Activated CD4-positive, alpha-beta memory T cell treated with anti-CD3 and anti-CD28 coated beads for 36 hours (primary cell): ENCODE measurements around the gene CDC42SE2. TPM values are rescaled to one million over a fixed set of nuclear protein-coding genes. Genes with fewer than 3 reads are reported as not detected.
A peak's percentile ranks its signal among the peaks of the same experiment; 100 is the strongest.
"Not testable (repeated sequence)": the region's sequence is repeated elsewhere in the genome, so short reads cannot be mapped to it uniquely, and the experiment has no call there.

Source experiments
- CTCF ChIA-PET: fragments of 350-600 bp; sonication (Branson Sonifier 250); formaldehyde crosslinking; loops from one replicate; lab custom pipeline; 2021; ENCODE audit warnings: antibody characterized with exemption, inconsistent platforms; lab: Charles Lee
- POLR2A ChIA-PET: fragments of 350-600 bp; sonication (Branson Sonifier 250); formaldehyde crosslinking; loops from one replicate; lab custom pipeline; 2021; ENCODE audit warnings: antibody characterized with exemption; lab: Charles Lee
- DNase-seq: peaks from one replicate; pipeline ENCODE4 v3.0.0-alpha.2; 2020
- H3K27ac Mint-ChIP-seq: one replicate; pipeline ENCODE4 v1.8.0; 2021; ENCODE audit warnings: mixed read lengths
- H3K27me3 Mint-ChIP-seq: one replicate; pipeline ENCODE4 v1.8.0; 2021; ENCODE audit warnings: mixed read lengths
- H3K36me3 Mint-ChIP-seq: one replicate; pipeline ENCODE4 v1.8.0; 2021; ENCODE audit warnings: mixed read lengths
- H3K4me1 Mint-ChIP-seq: one replicate; pipeline ENCODE4 v1.8.0; 2021; ENCODE audit warnings: low read depth, mixed read lengths
- H3K4me3 Mint-ChIP-seq: one replicate; pipeline ENCODE4 v1.8.0; 2021; ENCODE audit warnings: mild to moderate bottlenecking, mixed read lengths
- H3K9me3 Mint-ChIP-seq: one replicate; pipeline ENCODE4 v1.8.0; 2021; ENCODE audit warnings: mixed read lengths
- intact Hi-C: fragments of 100-400 bp; cut with micrococcal nuclease; formaldehyde crosslinking; loops from one replicate; pipeline ENCODE4 v1.15.1; 2023
- total RNA-seq, 2 experiments: library from RNA; stranded (reverse); gene quantifications; one replicate each; pipeline ENCODE4 v1.2.3, GENCODE V29; 2021

The CDC42SE2 gene
- total RNA-seq, 2 experiments from 2014 or later, result 103 to 104 TPM

- intact Hi-C loops, result no loop called here
- CTCF ChIA-PET, result interaction anchor here (1.0 to 5.0 kb wide), 10 partner anchors 9 to 270 kb away, joined by 3 to 43 read pairs (median 8); no protein-coding TSS in a partner anchor
- DNase-seq, result peak; percentile 60
- POLR2A ChIA-PET, result interaction anchor here (0.6 to 5.4 kb wide), 14 partner anchors 8 to 151 kb away, joined by 3 to 73 read pairs (median 26); partner anchors contain the start of gene HINT1
- Mint-ChIP-seq H3K27me3 (no peaks in the 10 kb centered on the region), H3K4me3 (peak overlapping the region; percentile 82), H3K27ac (peak overlapping the region; percentile 98), H3K36me3 (peaks cover 31% of the 10 kb centered on the region), H3K4me1 (peaks cover 49% of the 10 kb centered on the region), H3K9me3 (no peaks in the 10 kb centered on the region)
Measured at GRCh38 chr5:131266370-131267060, 2.7 kb downstream of the CDC42SE2 start.

GRCh38 chr5:131268758-131269370, 5.0 kb downstream of the CDC42SE2 start:
- POLR2A ChIA-PET, result interaction anchor here (1.3 kb wide), 1 partner anchor 16 kb away, joined by 9 read pairs; no protein-coding TSS in a partner anchor
- Mint-ChIP-seq H3K36me3 (peaks cover 28% of the 10 kb centered on the region), H3K27me3 (no peaks in the 10 kb centered on the region), H3K27ac (peak overlapping the region; percentile 96), H3K4me3 (peak overlapping the region; percentile 66), H3K9me3 (no peaks in the 10 kb centered on the region), H3K4me1 (peaks cover 48% of the 10 kb centered on the region)
- intact Hi-C loops, result no loop called here
- CTCF ChIA-PET, result interaction anchor here (1.1 to 2.4 kb wide), 2 partner anchors 103 to 113 kb away, joined by 3 to 11 read pairs; no protein-coding TSS in a partner anchor
- DNase-seq, result no peak

GRCh38 chr5:131270809-131271208, 7.0 kb downstream of the CDC42SE2 start:
- intact Hi-C loops, result no loop called here
- POLR2A ChIA-PET, result interaction anchor here (0.7 to 1.5 kb wide), 7 partner anchors 9 to 119 kb away, joined by 3 to 7 read pairs (median 4); no protein-coding TSS in a partner anchor

GRCh38 chr5:131271888-131272287, 8.0 kb downstream of the CDC42SE2 start:
- Mint-ChIP-seq H3K4me3 (peak overlapping the region; percentile 77), H3K27ac (peak overlapping the region; percentile 96), H3K4me1 (peaks cover 73% of the 10 kb centered on the region), H3K36me3 (peaks cover 17% of the 10 kb centered on the region)
- DNase-seq, H3K27me3 Mint-ChIP-seq, H3K9me3 Mint-ChIP-seq: not testable (repeated sequence)
- ChIA-PET CTCF (interaction anchor here (2.5 kb wide), 1 partner anchor 110 kb away, joined by 10 read pairs; no protein-coding TSS in a partner anchor), POLR2A (interaction anchor here (0.6 to 4.4 kb wide), 11 partner anchors 8 to 123 kb away, joined by 3 to 59 read pairs (median 6); partner anchors contain the start of gene CDC42SE2)
- intact Hi-C loops, result loop anchor here (1.0 to 2.0 kb wide), 5 partner anchors 8 to 85 kb away; partner anchors contain the start of gene CDC42SE2

More at GRCh38 chr5:131270809-131271208, 7.0 kb downstream of the CDC42SE2 start:
- Mint-ChIP-seq H3K27me3 (no peaks in the 10 kb centered on the region), H3K27ac (peak overlapping the region; percentile 96), H3K4me3 (peak overlapping the region; percentile 59), H3K9me3 (no peaks in the 10 kb centered on the region), H3K4me1 (peaks cover 66% of the 10 kb centered on the region), H3K36me3 (peaks cover 23% of the 10 kb centered on the region)
- no peak for DNase-seq
- CTCF ChIA-PET, result interaction anchor here (0.5 to 1.2 kb wide), 6 partner anchors 11 to 111 kb away, joined by 3 read pairs; no protein-coding TSS in a partner anchor

- Mint-ChIP-seq H3K27me3 (no peaks in the 10 kb centered on the region), H3K4me3 (peak overlapping the region; percentile 77), H3K4me1 (peaks cover 75% of the 10 kb centered on the region), H3K27ac (peak overlapping the region; percentile 96), H3K9me3 (no peaks in the 10 kb centered on the region), H3K36me3 (peaks cover 17% of the 10 kb centered on the region)
- ChIA-PET CTCF (interaction anchor here (1.0 to 2.5 kb wide), 3 partner anchors 8 to 110 kb away, joined by 3 to 10 read pairs (median 4); partner anchors contain the start of gene CDC42SE2), POLR2A (interaction anchor here (0.6 to 4.4 kb wide), 13 partner anchors 8 to 122 kb away, joined by 3 to 59 read pairs (median 4); partner anchors contain the start of gene CDC42SE2)
- no peak for DNase-seq
- intact Hi-C loops, result loop anchor here (1.0 to 2.0 kb wide), 5 partner anchors 8 to 84 kb away; partner anchors contain the start of gene CDC42SE2
Measured at GRCh38 chr5:131272307-131272706, 8.5 kb downstream of the CDC42SE2 start.

GRCh38 chr5:131272724-131273123, 8.9 kb downstream of the CDC42SE2 start:
- Mint-ChIP-seq H3K4me1 (peaks cover 76% of the 10 kb centered on the region), H3K27me3 (no peaks in the 10 kb centered on the region), H3K4me3 (peak overlapping the region; percentile 77), H3K36me3 (peaks cover 16% of the 10 kb centered on the region), H3K27ac (peak overlapping the region; percentile 96), H3K9me3 (no peaks in the 10 kb centered on the region)
- DNase-seq, result no peak
- POLR2A ChIA-PET, result interaction anchor here (0.6 to 4.4 kb wide), 12 partner anchors 9 to 122 kb away, joined by 3 to 59 read pairs (median 4); partner anchors contain the start of gene CDC42SE2
- intact Hi-C loops, result loop anchor here (1.0 to 2.0 kb wide), 5 partner anchors 8 to 84 kb away; partner anchors contain the start of gene CDC42SE2
- CTCF ChIA-PET, result interaction anchor here (1.0 to 2.5 kb wide), 3 partner anchors 9 to 110 kb away, joined by 3 to 10 read pairs (median 4); partner anchors contain the start of gene CDC42SE2

- Mint-ChIP-seq H3K36me3 (peaks cover 25% of the 10 kb centered on the region), H3K4me3 (peak overlapping the region; percentile 69), H3K27ac (peak overlapping the region; percentile 90), H3K9me3 (no peaks in the 10 kb centered on the region), H3K4me1 (peaks cover 76% of the 10 kb centered on the region), H3K27me3 (no peaks in the 10 kb centered on the region)
- DNase-seq, result no peak
- CTCF ChIA-PET, result interaction anchor here (1.6 to 1.9 kb wide), 3 partner anchors 8 to 107 kb away, joined by 5 to 9 read pairs (median 6); partner anchors contain the start of gene CDC42SE2
- intact Hi-C loops, result no loop called here
- POLR2A ChIA-PET, result interaction anchor here (0.6 to 4.4 kb wide), 7 partner anchors 10 to 111 kb away, joined by 3 to 59 read pairs (median 4); partner anchors contain the start of gene CDC42SE2
Measured at GRCh38 chr5:131274326-131275063, 10.6 kb downstream of the CDC42SE2 start.

- H3K4me1 Mint-ChIP-seq, result peaks cover 81% of the 10 kb centered on the region
- intact Hi-C loops, result no loop called here
- POLR2A ChIA-PET, result interaction anchor here (0.6 to 4.4 kb wide), 3 partner anchors 9 to 102 kb away, joined by 3 to 59 read pairs (median 6); partner anchors contain the start of gene CDC42SE2
- H3K36me3 Mint-ChIP-seq, result peaks cover 28% of the 10 kb centered on the region
- no peaks in the 10 kb centered on the region for H3K9me3 Mint-ChIP-seq
- peak overlapping the region; percentile 79 for H3K27ac Mint-ChIP-seq
- no peak for DNase-seq
- no peaks in the 10 kb centered on the region for H3K27me3 Mint-ChIP-seq
- peak overlapping the region; percentile 24 for H3K4me3 Mint-ChIP-seq
- CTCF ChIA-PET, result interaction anchor here (0.6 to 1.9 kb wide), 7 partner anchors 10 to 106 kb away, joined by 3 to 9 read pairs (median 5); partner anchors contain the start of gene CDC42SE2
Measured at GRCh38 chr5:131276072-131276471, 12.2 kb downstream of the CDC42SE2 start.

- ChIA-PET CTCF (interaction anchor here (1.0 to 1.2 kb wide), 3 partner anchors 13 to 104 kb away, joined by 4 read pairs; partner anchors contain the start of gene CDC42SE2), POLR2A (interaction anchor here (1.0 to 6.1 kb wide), 4 partner anchors 13 to 101 kb away, joined by 3 to 42 read pairs (median 3); partner anchors contain the start of gene CDC42SE2)
- no peak overlapping the region for H3K4me3 Mint-ChIP-seq
- peaks cover 83% of the 10 kb centered on the region for H3K4me1 Mint-ChIP-seq
- no peaks in the 10 kb centered on the region for H3K9me3 Mint-ChIP-seq
- H3K36me3 Mint-ChIP-seq, result peaks cover 28% of the 10 kb centered on the region
- no peaks in the 10 kb centered on the region for H3K27me3 Mint-ChIP-seq
- intact Hi-C loops, result loop anchor here (1.0 kb wide), 1 partner anchor 269 kb away; no protein-coding TSS in a partner anchor
- DNase-seq, result no peak
- H3K27ac Mint-ChIP-seq, result peak overlapping the region; percentile 98
Measured at GRCh38 chr5:131277447-131277846, 13.6 kb downstream of the CDC42SE2 start.
